Body of pancreas (tissue), 4 donors: ENCODE data around the gene REN.

Source experiments
- POLR2A ChIP-seq, 3 donors: fragments of 450-650 bp; IDR thresholded peaks; one replicate each; pipeline ENCODE4 v1.6.1; 2016; ENCODE audit warnings: antibody characterized with exemption in 3 of 3, mild to moderate bottlenecking in 2 of 3
- TF ChIP-seq, protein P1 (sequence below), 7 experiments: fragments of 450-650 bp in 4 of 7; fragments of 200-600 bp in 3 of 7; sonication (generic) in 3 of 7; IDR thresholded peaks; one replicate each; pipeline ENCODE4 v1.5.1; 2016 to 2019; ENCODE audit warnings: antibody characterized with exemption in 7 of 7

DNA sequence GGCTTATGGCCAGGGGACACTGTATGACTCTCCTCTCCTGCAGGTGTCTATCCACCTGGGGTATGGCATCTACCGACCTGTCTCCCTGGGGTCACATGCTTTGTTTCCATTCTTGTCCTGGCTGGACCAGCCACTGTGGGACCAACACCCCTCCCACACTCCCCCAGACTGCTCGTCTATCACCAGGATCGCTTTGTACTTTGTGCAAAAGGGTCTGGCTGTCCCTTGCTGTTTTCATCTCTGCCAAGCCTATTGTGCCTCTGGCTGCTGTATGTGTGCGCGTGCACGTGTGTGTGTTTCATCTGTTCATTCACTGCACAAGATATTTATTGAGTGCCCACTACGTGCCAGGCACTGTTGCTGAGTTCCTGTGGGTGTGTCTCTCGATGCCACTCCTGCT, 39.8 kb downstream of the REN start:
- TF ChIP-seq, protein P1, sequence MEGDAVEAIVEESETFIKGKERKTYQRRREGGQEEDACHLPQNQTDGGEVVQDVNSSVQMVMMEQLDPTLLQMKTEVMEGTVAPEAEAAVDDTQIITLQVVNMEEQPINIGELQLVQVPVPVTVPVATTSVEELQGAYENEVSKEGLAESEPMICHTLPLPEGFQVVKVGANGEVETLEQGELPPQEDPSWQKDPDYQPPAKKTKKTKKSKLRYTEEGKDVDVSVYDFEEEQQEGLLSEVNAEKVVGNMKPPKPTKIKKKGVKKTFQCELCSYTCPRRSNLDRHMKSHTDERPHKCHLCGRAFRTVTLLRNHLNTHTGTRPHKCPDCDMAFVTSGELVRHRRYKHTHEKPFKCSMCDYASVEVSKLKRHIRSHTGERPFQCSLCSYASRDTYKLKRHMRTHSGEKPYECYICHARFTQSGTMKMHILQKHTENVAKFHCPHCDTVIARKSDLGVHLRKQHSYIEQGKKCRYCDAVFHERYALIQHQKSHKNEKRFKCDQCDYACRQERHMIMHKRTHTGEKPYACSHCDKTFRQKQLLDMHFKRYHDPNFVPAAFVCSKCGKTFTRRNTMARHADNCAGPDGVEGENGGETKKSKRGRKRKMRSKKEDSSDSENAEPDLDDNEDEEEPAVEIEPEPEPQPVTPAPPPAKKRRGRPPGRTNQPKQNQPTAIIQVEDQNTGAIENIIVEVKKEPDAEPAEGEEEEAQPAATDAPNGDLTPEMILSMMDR (IDR thresholded peaks at IDR 0.05): no peak
- no peak for TF ChIP-seq POLR2A (IDR thresholded peaks at IDR 0.05)
